ENCODE measurements around the gene MASP1. TPM values are rescaled to one million over a fixed set of nuclear protein-coding genes. Genes with fewer than 3 reads are reported as not detected.

Gene MASP1
- total RNA-seq, 1 experiment from 2014 or later = not detected

DNA sequence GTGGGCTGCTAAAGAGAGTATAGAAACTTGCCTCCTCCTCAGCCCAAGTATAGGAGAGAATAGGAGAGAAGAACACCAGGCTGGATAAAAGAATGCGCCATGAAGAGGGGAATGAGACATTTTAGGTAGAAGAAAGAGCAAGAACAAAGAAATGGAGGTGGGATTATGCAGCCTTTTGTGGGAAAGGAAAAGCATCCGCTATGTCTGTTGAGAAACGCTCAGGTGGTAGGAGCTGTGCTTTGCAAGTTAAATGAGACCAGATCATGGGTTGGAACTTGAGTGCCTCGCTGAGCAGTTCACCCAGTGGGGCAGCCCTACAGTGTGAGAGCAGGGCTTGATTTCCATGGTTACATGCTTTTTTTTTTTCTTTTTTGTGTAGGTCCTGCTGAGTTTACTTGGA is 105.8 kb downstream of the MASP1 start:
- ATAC-seq = no peak
- Histone ChIP-seq H3K79me2 (ENCODE audit: insufficient read depth, low read length) (no peaks in the 10 kb centered on the region), H3K4me2 (ENCODE audit: low read length) (no peak overlapping the region), H3K4me3 (replicated peaks in 1 of 2; ENCODE audit: low read depth in 1 of 2, low read length in 2 of 2) (no peak overlapping the region), H3K4me1 (ENCODE audit: control insufficient read depth in 1 of 2, insufficient read depth in 2 of 2, low read length in 2 of 2) (peaks cover 7 to 21% of the 10 kb centered on the region in 2 experiments; a peak in 3 of 4 replicates), H3K9me3 (ENCODE audit: control insufficient read depth in 1 of 2, insufficient read depth in 1 of 2, low read depth in 1 of 2, low read length in 2 of 2) (no peaks in the 10 kb centered on the region), H3K9me2 (ENCODE audit: insufficient read depth) (no peaks in the 10 kb centered on the region), H3K27ac (ENCODE audit: low read depth, low read length) (no peak overlapping the region), H3K27me3 (ENCODE audit: insufficient read depth, low read length) (no peaks in the 10 kb centered on the region), H2AFZ (ENCODE audit: low read depth, low read length, poor library complexity, severe bottlenecking) (no peak overlapping the region), H3K36me3 (ENCODE audit: control insufficient read depth in 1 of 2, insufficient read depth in 2 of 2, low read length in 2 of 2) (no peaks in the 10 kb centered on the region), H4K20me1 (ENCODE audit: insufficient read depth) (no peaks in the 10 kb centered on the region), H3K9ac (ENCODE audit: low read length) (no peak overlapping the region)
- intact Hi-C loops (cut with micrococcal nuclease) = no loop called here
- POLR2A ChIA-PET = no interaction called here
- TF ChIP-seq, protein P1, sequence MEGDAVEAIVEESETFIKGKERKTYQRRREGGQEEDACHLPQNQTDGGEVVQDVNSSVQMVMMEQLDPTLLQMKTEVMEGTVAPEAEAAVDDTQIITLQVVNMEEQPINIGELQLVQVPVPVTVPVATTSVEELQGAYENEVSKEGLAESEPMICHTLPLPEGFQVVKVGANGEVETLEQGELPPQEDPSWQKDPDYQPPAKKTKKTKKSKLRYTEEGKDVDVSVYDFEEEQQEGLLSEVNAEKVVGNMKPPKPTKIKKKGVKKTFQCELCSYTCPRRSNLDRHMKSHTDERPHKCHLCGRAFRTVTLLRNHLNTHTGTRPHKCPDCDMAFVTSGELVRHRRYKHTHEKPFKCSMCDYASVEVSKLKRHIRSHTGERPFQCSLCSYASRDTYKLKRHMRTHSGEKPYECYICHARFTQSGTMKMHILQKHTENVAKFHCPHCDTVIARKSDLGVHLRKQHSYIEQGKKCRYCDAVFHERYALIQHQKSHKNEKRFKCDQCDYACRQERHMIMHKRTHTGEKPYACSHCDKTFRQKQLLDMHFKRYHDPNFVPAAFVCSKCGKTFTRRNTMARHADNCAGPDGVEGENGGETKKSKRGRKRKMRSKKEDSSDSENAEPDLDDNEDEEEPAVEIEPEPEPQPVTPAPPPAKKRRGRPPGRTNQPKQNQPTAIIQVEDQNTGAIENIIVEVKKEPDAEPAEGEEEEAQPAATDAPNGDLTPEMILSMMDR (IDR thresholded peaks at IDR 0.05 in 2 of 3, conservative IDR thresholded peaks at IDR 0.05 in 1 of 3; ENCODE audit: borderline replicate concordance in 1 of 3, insufficient read depth in 1 of 3, low read depth in 2 of 3, low read length in 2 of 3) = no peak
- TF ChIP-seq, protein P2, sequence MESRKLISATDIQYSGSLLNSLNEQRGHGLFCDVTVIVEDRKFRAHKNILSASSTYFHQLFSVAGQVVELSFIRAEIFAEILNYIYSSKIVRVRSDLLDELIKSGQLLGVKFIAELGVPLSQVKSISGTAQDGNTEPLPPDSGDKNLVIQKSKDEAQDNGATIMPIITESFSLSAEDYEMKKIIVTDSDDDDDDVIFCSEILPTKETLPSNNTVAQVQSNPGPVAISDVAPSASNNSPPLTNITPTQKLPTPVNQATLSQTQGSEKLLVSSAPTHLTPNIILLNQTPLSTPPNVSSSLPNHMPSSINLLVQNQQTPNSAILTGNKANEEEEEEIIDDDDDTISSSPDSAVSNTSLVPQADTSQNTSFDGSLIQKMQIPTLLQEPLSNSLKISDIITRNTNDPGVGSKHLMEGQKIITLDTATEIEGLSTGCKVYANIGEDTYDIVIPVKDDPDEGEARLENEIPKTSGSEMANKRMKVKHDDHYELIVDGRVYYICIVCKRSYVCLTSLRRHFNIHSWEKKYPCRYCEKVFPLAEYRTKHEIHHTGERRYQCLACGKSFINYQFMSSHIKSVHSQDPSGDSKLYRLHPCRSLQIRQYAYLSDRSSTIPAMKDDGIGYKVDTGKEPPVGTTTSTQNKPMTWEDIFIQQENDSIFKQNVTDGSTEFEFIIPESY (IDR thresholded peaks at IDR 0.05; ENCODE audit: extremely low read depth, insufficient replicate concordance, low read length) = no peak
- TF ChIP-seq, protein P3, sequence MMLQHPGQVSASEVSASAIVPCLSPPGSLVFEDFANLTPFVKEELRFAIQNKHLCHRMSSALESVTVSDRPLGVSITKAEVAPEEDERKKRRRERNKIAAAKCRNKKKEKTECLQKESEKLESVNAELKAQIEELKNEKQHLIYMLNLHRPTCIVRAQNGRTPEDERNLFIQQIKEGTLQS (IDR thresholded peaks at IDR 0.05) = no peak
- TF ChIP-seq EGR1 (IDR thresholded peaks at IDR 0.05; ENCODE audit: low read depth) = no peak
- TF ChIP-seq JUND (IDR thresholded peaks at IDR 0.05) = no peak
- no peak for TF ChIP-seq POLR2AphosphoS5 (IDR thresholded peaks at IDR 0.05; ENCODE audit: low read depth, low read length)
- TF ChIP-seq TCF7L2 (IDR thresholded peaks at IDR 0.05; ENCODE audit: borderline replicate concordance, extremely low read depth, insufficient read depth, insufficient read length) = no peak
- TF ChIP-seq YY1 (IDR thresholded peaks at IDR 0.05; ENCODE audit: extremely low read depth, insufficient replicate concordance, low read depth, low read length) = no peak
- no peak for DNase-seq (ENCODE audit: low read depth, low spot score)
- CTCF ChIA-PET = no interaction called here
- RAD21 ChIA-PET (ENCODE audit: low non-redundant PET in 1 of 2, low total read pairs in 2 of 2, uncharacterized antibody in 2 of 2, unreplicated experiment in 2 of 2) = no interaction called here
- BruUV-seq (replicated peaks) = no TSS peak

Other genes starting within 250 kb of the MASP1 start
- gene RPL39L, start 152.2 kb downstream of the MASP1 start, total RNA-seq (2021; ENCODE audit: unreplicated experiment) = not detected
- not detected for gene RTP1, start 94.3 kb downstream of the MASP1 start, total RNA-seq (2021; ENCODE audit: unreplicated experiment)
- gene RTP4, start 76.6 kb upstream of the MASP1 start, total RNA-seq (2021; ENCODE audit: unreplicated experiment) = not detected